GM18870 (cell line): ENCODE results near the gene LOXL3.
"Not testable (repeated sequence)": the region's sequence is repeated elsewhere in the genome, so short reads cannot be mapped to it uniquely, and the experiment has no call there.

Source experiments
- ATAC-seq: cut with Tn5 transposase; IDR thresholded peaks from one replicate; pipeline ENCODE4 v1.9.1; 2021; ENCODE audit warnings: moderate library complexity; ENCODE audit not compliant: unreplicated experiment

LOXL3 gene

DNA sequence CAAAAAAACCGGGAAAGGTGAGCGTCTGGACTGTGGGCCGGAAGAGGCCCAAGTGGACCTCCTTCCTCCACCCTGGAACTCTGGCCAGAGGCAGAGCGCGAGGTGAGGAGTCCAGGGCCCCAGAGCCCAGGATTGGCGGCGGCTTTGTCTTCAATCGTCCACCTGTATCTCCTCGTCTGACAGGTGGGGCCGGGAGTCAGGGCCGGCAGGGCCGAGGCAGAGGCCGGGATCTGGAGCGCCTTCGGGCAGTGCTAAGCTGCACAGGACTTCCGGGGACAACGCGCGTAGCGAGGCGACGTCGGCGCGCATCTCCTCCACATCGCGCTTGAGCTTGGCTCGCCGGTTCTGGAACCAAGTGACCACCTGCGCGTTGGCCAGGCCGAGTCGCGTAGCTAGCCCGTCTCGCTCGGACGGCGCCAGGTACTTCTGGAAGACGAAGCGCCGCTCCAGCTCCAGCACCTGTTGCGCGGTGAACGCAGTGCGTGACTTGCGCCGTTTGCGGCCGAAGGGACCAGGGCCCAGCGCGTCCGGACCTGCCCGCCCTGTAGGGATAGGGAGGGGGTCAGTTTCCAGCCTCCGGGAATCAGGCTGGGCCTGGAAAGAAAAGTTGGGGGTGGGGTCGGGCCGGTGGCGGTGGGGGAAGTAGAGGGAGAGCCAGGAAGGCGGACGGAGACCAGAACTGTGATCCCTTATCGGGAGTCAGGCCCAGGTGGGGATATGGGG, 55.8 kb downstream of the LOXL3 start:
- no peak for ATAC-seq

GRCh38 chr2:74496997-74497776, 56.6 kb downstream of the LOXL3 start:
- ATAC-seq = no peak

GRCh38 chr2:74495440-74495839, 58.3 kb downstream of the LOXL3 start:
- no peak for ATAC-seq

DNA sequence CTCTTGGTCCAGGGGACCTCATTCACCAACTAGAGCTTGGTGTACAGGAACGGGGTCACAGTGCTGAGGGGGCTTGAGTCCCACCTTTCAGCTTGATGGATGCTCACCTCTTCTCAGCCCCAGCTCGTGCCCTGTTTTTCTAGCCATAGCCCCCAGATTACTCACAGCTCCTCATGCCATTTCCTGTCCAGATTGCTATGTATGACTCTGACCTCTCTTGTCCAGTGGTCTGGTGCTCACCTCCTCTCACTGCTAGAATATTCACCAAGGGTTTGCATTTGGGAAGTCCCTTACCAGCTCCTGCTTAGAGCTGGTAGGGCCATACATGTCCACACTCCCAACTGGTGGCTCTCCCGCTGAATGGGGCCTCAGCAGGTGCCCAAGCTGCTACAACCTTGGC, 60.2 kb downstream of the LOXL3 start:
- no peak for ATAC-seq

DNA sequence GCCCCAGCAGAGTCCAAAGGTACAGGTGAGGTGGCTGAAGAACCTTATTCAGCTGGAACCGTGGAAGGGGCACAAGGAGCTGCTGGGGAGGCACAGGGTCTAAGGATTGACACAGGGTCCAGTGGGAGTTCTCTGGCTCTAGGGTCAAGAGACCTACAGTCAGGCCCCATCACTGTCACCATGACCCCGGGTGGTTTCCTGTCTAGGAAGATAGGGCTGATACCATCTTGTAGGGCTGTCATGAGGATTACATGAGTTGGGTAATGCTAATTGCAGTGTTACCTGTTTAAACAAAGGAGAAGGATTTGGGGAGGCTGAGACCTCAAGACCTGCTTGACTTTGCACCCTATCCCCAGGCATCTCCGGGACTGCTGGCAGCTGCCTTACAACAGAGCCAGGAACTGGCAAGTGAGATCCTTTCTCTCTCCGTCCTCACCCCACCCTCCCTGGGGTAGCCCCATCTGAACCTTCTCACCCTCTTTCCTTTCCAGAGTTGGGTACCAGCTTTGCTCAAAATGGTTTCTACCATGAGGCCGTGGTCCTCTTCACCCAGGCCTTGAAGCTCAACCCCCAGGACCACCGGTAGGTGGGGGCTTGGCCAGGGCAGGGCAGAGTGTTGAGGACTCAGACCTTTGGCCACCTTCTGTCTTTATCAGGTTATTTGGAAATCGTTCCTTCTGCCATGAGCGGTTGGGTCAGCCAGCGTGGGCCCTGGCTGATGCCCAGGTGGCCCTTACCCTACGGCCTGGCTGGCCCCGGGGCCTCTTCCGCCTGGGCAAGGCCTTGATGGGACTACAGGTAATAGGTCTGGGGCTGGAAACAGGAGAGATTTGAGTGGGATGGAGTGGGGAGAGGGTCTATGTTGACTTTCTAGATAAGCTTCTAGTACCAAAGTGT, 61.8 kb downstream of the LOXL3 start:
- no peak for ATAC-seq

DNA sequence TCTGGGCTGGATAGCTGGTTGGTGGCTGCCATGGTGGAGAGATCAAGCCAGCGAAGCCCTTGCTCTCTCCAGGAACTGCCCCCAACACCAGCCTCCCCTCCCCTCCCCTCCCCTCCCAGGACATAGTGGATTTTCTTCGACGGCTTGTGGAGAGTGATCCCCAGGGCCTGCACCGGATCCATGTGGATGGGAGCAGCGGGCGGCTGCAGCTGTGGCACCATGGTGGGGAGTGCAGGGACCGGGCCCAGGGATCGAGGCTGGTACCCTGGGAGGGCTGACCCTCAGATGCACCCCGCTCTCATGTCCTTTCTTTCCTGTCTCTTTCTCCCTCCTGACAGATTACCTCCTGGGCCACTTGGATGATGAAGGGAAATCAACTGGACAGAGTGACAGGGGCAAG, 63.8 kb downstream of the LOXL3 start:
- ATAC-seq = no peak

DNA sequence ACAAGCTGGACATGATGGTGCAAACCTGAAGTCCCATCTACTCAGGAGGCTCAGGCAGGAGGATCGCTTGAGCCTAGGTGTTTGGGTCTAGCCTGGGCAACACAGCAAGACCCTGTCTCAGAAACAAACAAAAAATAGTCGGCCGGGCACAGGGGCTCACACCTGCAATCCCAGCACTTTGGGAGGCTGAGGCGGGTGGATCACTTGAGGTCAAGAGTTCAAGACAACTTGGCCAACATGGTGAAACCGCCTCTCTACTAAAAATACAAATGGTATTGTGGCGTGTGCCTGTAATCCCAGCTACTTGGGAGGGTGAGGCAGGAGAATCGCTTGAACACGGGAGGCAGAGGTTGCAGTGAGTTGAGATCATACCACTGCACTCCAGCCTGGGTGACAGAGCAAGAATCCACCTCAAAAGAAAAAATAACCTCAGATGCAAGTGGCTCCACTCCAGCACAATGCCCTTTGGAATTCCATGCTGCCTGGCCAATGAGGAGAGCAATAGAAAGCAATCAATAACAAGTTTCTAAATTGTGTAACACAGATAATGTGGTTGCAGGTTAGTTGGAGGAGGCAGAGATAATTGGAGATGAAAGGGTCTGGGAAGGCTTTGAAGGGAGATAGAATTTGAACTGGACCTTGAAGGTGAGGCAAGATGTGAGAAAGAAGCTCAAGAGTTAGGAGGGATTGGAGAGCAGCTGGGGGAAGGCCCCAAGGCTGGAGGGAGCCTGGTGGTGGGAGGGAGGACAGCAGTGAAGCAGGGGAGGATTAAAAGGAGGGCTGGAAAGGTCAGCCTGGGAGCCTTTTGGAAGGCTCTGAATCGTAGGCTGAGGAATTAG, 64.9 kb downstream of the LOXL3 start:
- ATAC-seq = no peak

- ATAC-seq = no peak
Measured at GRCh38 chr2:74486141-74486540, 67.6 kb downstream of the LOXL3 start.

- ATAC-seq = not testable (repeated sequence)
Measured at GRCh38 chr2:74483675-74484164, 70.0 kb downstream of the LOXL3 start.

- peak; percentile 91 for ATAC-seq
Measured at GRCh38 chr2:74482801-74483674, 70.7 kb downstream of the LOXL3 start, which contains the start of the genes CCDC142 and TTC31. TSS of gene CCDC142 (minus strand) at chr2:74482998. CDS start at chr2:74482837, 161 bp downstream. TSS of gene TTC31 (plus strand) at chr2:74483081. CDS start at chr2:74483096, 15 bp downstream.
